MM.1S (cell line): ENCODE data around the gene POFUT2.

Experiments used
- DNase-seq: peaks from one replicate; pipeline ENCODE4 v3.0.0-alpha.2; 2015
- H2AFZ ChIP-seq: fragments of 300-600 bp; sonication (generic); 2 replicates; pipeline ENCODE4 v1.6.0; 2016; ENCODE audit warnings: antibody characterized with exemption, low read length
- H3F3A ChIP-seq: fragments of 300-600 bp; sonication (generic); 2 replicates; pipeline ENCODE4 v1.6.1; 2016; ENCODE audit warnings: mild to moderate bottlenecking, antibody characterized with exemption, low read length, moderate library complexity, mixed read lengths; ENCODE audit not compliant: insufficient read depth
- H3K27ac ChIP-seq: fragments of 300-600 bp; sonication (generic); 2 replicates; pipeline ENCODE4 v1.5.1; 2016; ENCODE audit warnings: mild to moderate bottlenecking, low read length
- H3K27me3 ChIP-seq: fragments of 300-600 bp; sonication (generic); replicated peaks from 2 replicates; pipeline ENCODE4 v1.6.0; 2016; ENCODE audit warnings: low read length; ENCODE audit not compliant: insufficient read depth
- H3K36me3 ChIP-seq: fragments of 300-600 bp; sonication (generic); replicated peaks from 2 replicates; pipeline ENCODE4 v1.6.1; 2016; ENCODE audit warnings: mild to moderate bottlenecking, low read length, mixed read lengths; ENCODE audit not compliant: insufficient read depth
- H3K4me1 ChIP-seq: fragments of 300-600 bp; sonication (generic); 2 replicates; pipeline ENCODE4 v1.6.1; 2016; ENCODE audit warnings: low read length, mixed read lengths
- H3K4me2 ChIP-seq: fragments of 300-600 bp; sonication (generic); 2 replicates; pipeline ENCODE4 v1.6.0; 2016; ENCODE audit warnings: low read depth, low read length
- H3K4me3 ChIP-seq: fragments of 300-600 bp; sonication (generic); 2 replicates; pipeline ENCODE4 v1.5.1; 2016; ENCODE audit warnings: low read length, mixed read lengths
- H3K79me2 ChIP-seq: fragments of 300-600 bp; sonication (generic); 2 replicates; pipeline ENCODE4 v1.6.1; 2016; ENCODE audit warnings: mixed run types, low read length, mixed read lengths
- H3K9ac ChIP-seq: fragments of 300-600 bp; sonication (generic); 2 replicates; pipeline ENCODE4 v1.6.1; 2016; ENCODE audit warnings: low read length, mixed read lengths
- H3K9me2 ChIP-seq: fragments of 300-600 bp; sonication (generic); replicated peaks from 2 replicates; pipeline ENCODE4 v1.6.1; 2016; ENCODE audit warnings: mild to moderate bottlenecking, low read length, mixed read lengths; ENCODE audit not compliant: insufficient read depth
- H3K9me3 ChIP-seq: fragments of 300-600 bp; sonication (generic); replicated peaks from 2 replicates; pipeline ENCODE4 v1.6.1; 2016; ENCODE audit warnings: mild to moderate bottlenecking, low read length, mixed read lengths; ENCODE audit not compliant: insufficient read depth
- H4K20me1 ChIP-seq: fragments of 300-600 bp; sonication (generic); 2 replicates; pipeline ENCODE4 v1.6.1; 2016; ENCODE audit warnings: mild to moderate bottlenecking, low read length, moderate library complexity, mixed read lengths; ENCODE audit not compliant: insufficient read depth
- EZH2 ChIP-seq: fragments of 300-600 bp; sonication (generic); optimal IDR thresholded peaks from 2 replicates; pipeline ENCODE3; 2017; ENCODE audit warnings: low read depth, mild to moderate bottlenecking, antibody characterized with exemption, low read length, mixed read lengths
- EZH2phosphoT487 ChIP-seq: fragments of 300-600 bp; sonication (generic); IDR thresholded peaks from 2 replicates; pipeline ENCODE4 v1.6.1; 2018; ENCODE audit warnings: antibody characterized with exemption, low read length
- TF ChIP-seq, protein P1 (sequence below): fragments of 300-600 bp; sonication (generic); IDR thresholded peaks from 2 replicates; pipeline ENCODE4 v1.5.1; 2016; ENCODE audit warnings: antibody characterized with exemption, low read length, mixed read lengths

The POFUT2 gene

GRCh38 chr21:45222001-45222400 lies 65.7 kb downstream of the POFUT2 start:
- no peak for TF ChIP-seq EZH2phosphoT487
- no peaks in the 10 kb centered on the region for H4K20me1 ChIP-seq
- H2AFZ ChIP-seq: no peak overlapping the region
- H3K9me2 ChIP-seq: no peaks in the 10 kb centered on the region
- no peak for DNase-seq
- no peak overlapping the region for H3K9ac ChIP-seq
- no peak overlapping the region for H3K27ac ChIP-seq
- no peaks in the 10 kb centered on the region for H3K36me3 ChIP-seq
- H3K4me3 ChIP-seq: no peak overlapping the region
- no peaks in the 10 kb centered on the region for H3F3A ChIP-seq
- H3K27me3 ChIP-seq: peaks cover 100% of the 10 kb centered on the region
- H3K9me3 ChIP-seq: no peaks in the 10 kb centered on the region
- no peak overlapping the region for H3K4me2 ChIP-seq
- no peaks in the 10 kb centered on the region for H3K4me1 ChIP-seq
- H3K79me2 ChIP-seq: no peaks in the 10 kb centered on the region

GRCh38 chr21:45220714-45221490 lies 66.8 kb downstream of the POFUT2 start:
- Histone ChIP-seq H3F3A (no peaks in the 10 kb centered on the region), H3K27me3 (peaks cover 100% of the 10 kb centered on the region), H3K27ac (no peak overlapping the region), H3K4me3 (no peak overlapping the region), H3K79me2 (no peaks in the 10 kb centered on the region), H2AFZ (no peak overlapping the region), H3K9me3 (no peaks in the 10 kb centered on the region), H3K36me3 (no peaks in the 10 kb centered on the region), H3K4me1 (no peaks in the 10 kb centered on the region), H4K20me1 (no peaks in the 10 kb centered on the region), H3K9ac (no peak overlapping the region), H3K4me2 (no peak overlapping the region), H3K9me2 (no peaks in the 10 kb centered on the region)
- no peak for DNase-seq
- TF ChIP-seq, protein P1, sequence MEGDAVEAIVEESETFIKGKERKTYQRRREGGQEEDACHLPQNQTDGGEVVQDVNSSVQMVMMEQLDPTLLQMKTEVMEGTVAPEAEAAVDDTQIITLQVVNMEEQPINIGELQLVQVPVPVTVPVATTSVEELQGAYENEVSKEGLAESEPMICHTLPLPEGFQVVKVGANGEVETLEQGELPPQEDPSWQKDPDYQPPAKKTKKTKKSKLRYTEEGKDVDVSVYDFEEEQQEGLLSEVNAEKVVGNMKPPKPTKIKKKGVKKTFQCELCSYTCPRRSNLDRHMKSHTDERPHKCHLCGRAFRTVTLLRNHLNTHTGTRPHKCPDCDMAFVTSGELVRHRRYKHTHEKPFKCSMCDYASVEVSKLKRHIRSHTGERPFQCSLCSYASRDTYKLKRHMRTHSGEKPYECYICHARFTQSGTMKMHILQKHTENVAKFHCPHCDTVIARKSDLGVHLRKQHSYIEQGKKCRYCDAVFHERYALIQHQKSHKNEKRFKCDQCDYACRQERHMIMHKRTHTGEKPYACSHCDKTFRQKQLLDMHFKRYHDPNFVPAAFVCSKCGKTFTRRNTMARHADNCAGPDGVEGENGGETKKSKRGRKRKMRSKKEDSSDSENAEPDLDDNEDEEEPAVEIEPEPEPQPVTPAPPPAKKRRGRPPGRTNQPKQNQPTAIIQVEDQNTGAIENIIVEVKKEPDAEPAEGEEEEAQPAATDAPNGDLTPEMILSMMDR: no peak
- TF ChIP-seq EZH2phosphoT487 (no peak), EZH2 (no peak)

GRCh38 chr21:45220071-45220481 lies 67.6 kb downstream of the POFUT2 start:
- Histone ChIP-seq H3K36me3 (no peaks in the 10 kb centered on the region), H2AFZ (no peak overlapping the region), H3K9ac (no peak overlapping the region), H3F3A (no peaks in the 10 kb centered on the region), H3K9me2 (no peaks in the 10 kb centered on the region), H3K9me3 (no peaks in the 10 kb centered on the region), H3K79me2 (no peaks in the 10 kb centered on the region), H3K4me3 (no peak overlapping the region), H3K4me2 (no peak overlapping the region), H4K20me1 (no peaks in the 10 kb centered on the region), H3K27ac (no peak overlapping the region), H3K27me3 (peaks cover 100% of the 10 kb centered on the region), H3K4me1 (no peaks in the 10 kb centered on the region)
- TF ChIP-seq EZH2phosphoT487 (no peak), EZH2 (no peak)
- TF ChIP-seq, protein P1: no peak
- no peak for DNase-seq

DNA sequence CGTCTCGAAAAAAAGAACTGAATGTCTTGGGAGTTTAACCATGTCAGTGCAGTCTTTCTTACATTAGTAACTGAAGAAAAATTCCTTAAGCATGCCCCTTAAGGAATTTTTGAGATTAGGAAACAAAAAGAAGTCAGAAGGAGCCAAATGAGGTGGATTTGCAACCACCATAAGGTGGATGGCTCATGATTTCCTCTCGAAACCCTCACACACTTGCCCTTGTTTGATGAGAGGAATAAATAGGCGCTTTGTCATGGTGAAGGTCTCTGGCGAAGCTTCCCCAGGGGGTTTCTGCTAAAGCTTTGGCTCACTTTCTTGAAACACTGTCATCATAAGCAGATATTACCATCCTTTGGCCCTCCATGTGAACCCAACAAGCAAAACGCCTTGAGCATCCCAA lies 68.2 kb downstream of the POFUT2 start:
- no peaks in the 10 kb centered on the region for H3K79me2 ChIP-seq
- H3K27ac ChIP-seq: no peak overlapping the region
- H3F3A ChIP-seq: no peaks in the 10 kb centered on the region
- no peaks in the 10 kb centered on the region for H3K9me3 ChIP-seq
- no peaks in the 10 kb centered on the region for H3K4me1 ChIP-seq
- no peak overlapping the region for H3K9ac ChIP-seq
- no peaks in the 10 kb centered on the region for H3K36me3 ChIP-seq
- H4K20me1 ChIP-seq: no peaks in the 10 kb centered on the region
- DNase-seq: no peak
- H2AFZ ChIP-seq: no peak overlapping the region
- TF ChIP-seq EZH2 (no peak), EZH2phosphoT487 (no peak)
- TF ChIP-seq, protein P1: no peak
- no peak overlapping the region for H3K4me2 ChIP-seq
- H3K9me2 ChIP-seq: no peaks in the 10 kb centered on the region
- peaks cover 100% of the 10 kb centered on the region for H3K27me3 ChIP-seq
- no peak overlapping the region for H3K4me3 ChIP-seq
